GM19463 (cell line): ENCODE measurements around the gene MTERF4.
"Not testable (repeated sequence)": the region's sequence is repeated elsewhere in the genome, so short reads cannot be mapped to it uniquely, and the experiment has no call there.

Experiments
- ATAC-seq: cut with Tn5 transposase; IDR thresholded peaks from one replicate; pipeline ENCODE4 v1.9.1; 2021; ENCODE audit warnings: mild to moderate bottlenecking, moderate library complexity; ENCODE audit not compliant: unreplicated experiment

Gene MTERF4

GRCh38 chr2:241112592-241112991 is 10.5 kb upstream of the MTERF4 start:
- no peak for ATAC-seq

GRCh38 chr2:241112046-241112445 is 10.0 kb upstream of the MTERF4 start:
- no peak for ATAC-seq

DNA sequence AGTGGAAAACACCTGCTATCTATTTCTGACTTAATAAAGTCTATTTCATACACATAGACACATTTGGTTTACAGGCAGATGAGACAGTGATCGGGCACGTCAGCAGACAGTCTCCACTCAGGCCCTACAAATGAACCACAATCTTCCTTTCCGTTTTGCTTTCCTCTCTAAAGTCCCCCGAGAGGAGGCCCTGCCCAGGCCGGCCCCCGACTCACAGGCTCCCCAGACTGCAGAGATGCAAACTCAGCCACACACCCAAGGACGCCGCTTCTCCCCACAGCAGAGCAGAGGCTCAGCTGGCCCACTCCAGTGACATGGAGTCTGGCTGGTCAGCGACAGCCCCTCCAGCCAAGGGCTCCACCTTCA is 9.3 kb upstream of the MTERF4 start:
- ATAC-seq, result no peak

- ATAC-seq, result no peak
Observed at GRCh38 chr2:241110607-241111439, 8.7 kb upstream of the MTERF4 start.

GRCh38 chr2:241110089-241110606 is 8.1 kb upstream of the MTERF4 start:
- ATAC-seq, result no peak

DNA sequence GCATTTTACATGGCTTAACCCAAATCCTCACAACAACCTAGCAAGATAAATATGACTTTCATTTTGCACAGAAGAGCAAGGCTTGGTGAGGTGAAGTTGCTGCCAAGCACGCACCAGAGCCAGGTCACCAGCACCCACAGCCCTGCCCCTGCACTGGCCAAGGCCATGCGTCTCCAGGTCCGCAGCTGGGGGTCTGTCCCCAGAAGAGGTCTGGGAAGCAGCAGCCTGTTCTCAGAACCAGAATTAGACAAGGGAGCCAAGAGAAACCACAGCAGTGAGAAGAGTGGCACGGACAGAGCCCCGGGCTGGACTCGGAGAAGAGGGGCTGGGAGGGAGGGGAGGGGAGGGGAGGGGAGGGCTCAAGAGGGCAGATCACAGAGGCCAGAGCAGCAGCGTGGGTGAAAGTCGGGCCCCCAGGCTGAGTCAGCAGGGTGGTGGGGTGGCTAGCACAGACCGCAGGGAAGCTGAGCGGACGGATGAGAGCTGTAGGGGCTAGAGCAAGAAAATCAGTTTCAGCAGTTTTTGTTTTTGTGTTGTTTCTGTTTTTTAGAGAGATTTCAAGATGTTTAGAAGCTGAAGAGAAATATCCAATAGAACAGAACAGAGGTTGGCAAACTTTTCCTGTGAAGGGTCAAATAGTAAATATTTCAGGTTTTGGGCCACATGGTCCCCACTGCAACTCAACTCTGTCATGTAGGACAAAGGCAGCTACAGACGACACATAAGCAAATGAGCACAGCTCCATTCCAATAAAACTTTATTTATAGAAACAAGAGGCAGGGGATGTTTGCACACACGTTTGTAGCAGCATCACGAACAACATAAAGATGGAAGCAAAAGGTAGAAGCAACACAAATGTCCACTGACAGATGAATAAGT is 7.4 kb upstream of the MTERF4 start:
- no peak for ATAC-seq

DNA sequence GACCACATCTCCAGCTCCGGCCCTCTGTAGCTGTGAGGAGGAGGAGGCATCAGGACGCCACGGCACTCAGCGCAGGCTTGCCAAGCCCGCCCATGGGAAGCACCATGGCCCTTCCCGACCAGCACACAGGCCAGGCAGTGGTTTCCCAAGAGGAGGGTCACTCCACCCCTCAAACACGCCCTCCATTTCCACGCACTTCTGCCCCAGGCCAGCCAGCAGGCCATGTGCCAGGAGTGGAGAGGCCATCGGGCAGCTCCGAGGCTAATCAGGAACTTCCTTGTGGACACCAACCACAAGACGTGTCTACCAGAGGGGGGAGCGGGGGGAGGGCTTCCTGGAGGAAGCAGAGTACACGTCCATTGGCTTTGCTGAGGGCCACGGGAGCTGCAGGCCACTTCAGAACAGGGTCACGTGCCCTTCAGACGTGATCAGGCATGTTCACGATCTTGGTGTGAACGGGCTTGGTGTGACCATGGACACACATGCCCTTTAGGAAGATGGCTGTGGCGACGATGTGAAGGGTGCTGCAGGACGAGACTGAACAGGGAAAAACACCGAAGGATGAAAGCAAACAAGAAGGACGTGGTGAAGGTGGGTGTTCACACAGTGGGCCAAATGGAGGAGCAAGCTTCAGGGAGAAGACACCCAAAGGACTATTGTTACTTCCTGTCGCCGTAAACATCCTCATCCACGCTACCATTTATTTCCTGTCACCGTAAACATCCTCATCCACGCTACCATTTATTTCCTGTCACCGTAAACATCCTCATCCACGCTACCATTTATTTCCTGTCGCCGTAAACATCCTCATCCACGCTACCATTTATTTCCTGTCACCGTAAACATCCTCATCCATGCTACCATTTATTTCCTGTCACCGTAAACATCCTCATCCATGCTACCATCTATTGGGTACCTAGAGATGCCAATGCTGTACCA is 6.5 kb upstream of the MTERF4 start:
- no peak for ATAC-seq

DNA sequence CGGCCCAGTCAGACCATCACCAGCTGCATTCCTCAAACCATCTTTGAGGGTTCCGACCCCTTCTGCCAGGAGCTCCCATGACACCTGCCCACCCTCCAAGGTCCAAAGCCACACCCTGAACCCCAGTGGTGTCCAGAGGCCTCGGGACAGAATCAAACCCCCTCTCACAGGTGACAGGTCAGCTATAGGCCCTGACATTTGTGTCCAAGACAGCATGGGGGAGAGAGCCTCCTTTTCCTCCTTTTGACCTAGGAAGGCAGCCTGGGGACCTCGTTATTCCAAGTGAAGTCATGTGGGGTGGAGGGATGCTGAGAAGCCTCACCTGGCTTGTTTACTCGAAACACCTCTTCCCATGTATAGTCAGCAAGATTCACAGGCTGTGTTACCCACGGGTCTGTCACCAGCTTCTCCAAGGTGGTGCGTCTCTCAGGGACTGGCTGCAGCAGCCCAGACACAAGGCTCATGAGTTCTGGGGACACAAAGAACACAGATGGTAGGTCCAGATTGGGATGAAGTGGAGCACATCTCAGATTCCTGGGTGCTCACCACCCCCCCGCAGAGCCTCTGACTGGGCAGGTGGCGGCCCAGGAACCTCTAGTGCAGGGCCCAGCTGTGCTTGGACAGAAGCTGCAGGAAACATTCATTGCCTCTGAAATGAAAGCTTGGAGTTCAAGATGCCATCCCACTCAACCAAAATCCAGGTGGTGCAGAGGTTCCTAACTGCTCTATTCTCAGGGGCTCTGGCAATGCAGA is 5.1 kb upstream of the MTERF4 start:
- no peak for ATAC-seq

GRCh38 chr2:241105641-241106040 is 3.6 kb upstream of the MTERF4 start:
- ATAC-seq, result no peak

- ATAC-seq, result not testable (repeated sequence)
Observed at GRCh38 chr2:241104611-241105010, 2.5 kb upstream of the MTERF4 start.

DNA sequence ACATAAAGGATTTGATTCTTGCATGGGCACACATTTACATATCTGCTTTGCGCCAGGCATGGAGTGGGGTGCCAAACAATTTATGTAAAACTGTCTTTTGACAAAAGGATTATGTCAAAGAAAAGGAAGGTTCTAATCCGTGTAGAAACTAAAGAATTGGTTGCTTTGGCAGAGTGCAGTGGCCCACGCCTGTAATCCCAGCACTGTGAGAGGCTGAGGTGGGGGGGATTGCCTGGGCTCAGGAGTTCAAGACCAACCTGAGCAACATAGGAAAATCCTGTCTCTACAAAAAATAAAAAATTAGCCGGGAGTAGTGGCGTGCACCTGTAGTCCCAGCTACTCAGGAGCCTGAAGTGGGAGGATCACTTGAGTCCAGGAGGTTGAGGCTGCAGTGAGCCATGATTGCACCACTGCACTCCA is 1.1 kb upstream of the MTERF4 start:
- ATAC-seq, result no peak

DNA sequence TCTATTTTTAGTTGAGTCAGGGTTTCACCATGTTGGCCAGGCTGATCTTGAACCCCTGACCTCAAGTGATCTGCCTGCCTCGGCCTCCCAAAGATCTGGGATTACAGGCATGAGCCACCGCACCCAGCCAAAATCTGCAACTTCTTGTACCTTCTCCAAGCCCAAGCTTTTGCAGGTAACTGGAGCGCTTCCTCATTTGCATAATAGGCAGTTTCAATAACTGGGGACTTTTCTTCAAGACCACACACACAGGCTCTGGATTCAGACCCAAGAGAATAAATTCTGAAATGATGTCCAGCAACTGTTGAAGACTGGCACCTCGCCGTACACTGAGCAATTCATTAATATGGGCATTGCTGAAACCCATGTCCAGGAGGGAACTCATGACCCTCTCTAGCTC is 2.8 kb downstream of the MTERF4 start:
- no peak for ATAC-seq

GRCh38 chr2:241096979-241097378 is 5.1 kb downstream of the MTERF4 start:
- ATAC-seq, result peak; percentile 56

DNA sequence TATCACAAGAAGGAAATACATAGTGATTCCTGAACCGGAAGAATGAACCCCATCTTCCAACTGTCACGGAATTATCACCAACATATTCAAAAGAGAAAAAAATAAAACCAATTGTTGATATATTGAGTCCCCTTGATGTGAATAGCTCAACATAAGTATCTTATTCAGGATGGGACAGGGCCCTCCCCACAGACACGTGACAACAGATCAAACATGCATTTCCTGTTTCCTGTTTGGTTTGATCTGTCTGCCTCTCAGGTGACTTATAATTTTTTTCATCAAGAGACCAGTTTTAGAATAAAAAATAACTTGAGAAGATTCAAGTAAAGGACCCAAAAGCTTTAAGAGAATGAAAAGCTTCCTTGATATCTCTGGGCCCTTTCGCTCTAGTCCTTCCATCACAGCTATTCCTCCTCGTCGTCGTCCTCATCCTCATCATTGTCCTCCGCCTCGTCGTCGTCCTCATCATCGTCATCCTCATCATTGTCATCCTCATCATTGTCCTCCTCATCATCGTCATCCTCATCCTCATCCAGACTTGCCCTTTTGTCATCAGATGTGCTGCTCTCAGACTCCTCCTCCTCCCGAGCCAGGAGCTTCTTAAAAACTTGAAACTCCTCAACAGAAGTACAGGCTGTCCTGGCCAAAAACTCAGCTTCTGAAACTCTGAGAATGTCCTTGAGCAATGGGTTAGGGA is 6.3 kb downstream of the MTERF4 start:
- no peak for ATAC-seq

- no peak for ATAC-seq
Observed at GRCh38 chr2:241094924-241095420, 7.1 kb downstream of the MTERF4 start.

GRCh38 chr2:241094172-241094571 is 7.9 kb downstream of the MTERF4 start:
- no peak for ATAC-seq

GRCh38 chr2:241093133-241093781 is 8.8 kb downstream of the MTERF4 start:
- not testable (repeated sequence) for ATAC-seq

- no peak for ATAC-seq
Observed at GRCh38 chr2:241092677-241093076, 9.4 kb downstream of the MTERF4 start.
